GM19239 (cell line): ENCODE results near the gene SMAD2.

Experiments used
- DNase-seq: peaks from one replicate; pipeline ENCODE4 v3.0.0; 2011; ENCODE audit warnings: low spot score; ENCODE audit not compliant: insufficient read length
- FAIRE-seq: peaks from 2 replicates; lab custom pipeline; 2011; peaks lifted over from hg19 to GRCh38; lab: Jason Lieb, UNC

SMAD2 gene

GRCh38 chr18:47932603-47933002, 2.1 kb upstream of the SMAD2 start:
- FAIRE-seq (no peak), DNase-seq (no peak)

- FAIRE-seq = no peak
- DNase-seq = no peak
Observed at GRCh38 chr18:47932190-47932589, 1.7 kb upstream of the SMAD2 start.

- peak; percentile 4 for DNase-seq
- peak; percentile 68 for FAIRE-seq
Observed at GRCh38 chr18:47931718-47932103, 1.3 kb upstream of the SMAD2 start.

GRCh38 chr18:47930931-47931717, 665 bp upstream of the SMAD2 start:
- DNase-seq (peak; percentile 78), FAIRE-seq (peak; percentile 83)

- FAIRE-seq (peak; percentile 88), DNase-seq (no peak)
Observed at GRCh38 chr18:47929681-47930198, 719 bp downstream of the SMAD2 start.

GRCh38 chr18:47928466-47928865, 2.0 kb downstream of the SMAD2 start:
- peak; percentile 75 for FAIRE-seq
- DNase-seq = no peak

GRCh38 chr18:47926101-47926850, 4.2 kb downstream of the SMAD2 start:
- FAIRE-seq (peak; percentile 47), DNase-seq (no peak)

GRCh38 chr18:47919916-47920315, 10.5 kb downstream of the SMAD2 start:
- FAIRE-seq (no peak), DNase-seq (no peak)

GRCh38 chr18:47917923-47918610, 12.4 kb downstream of the SMAD2 start:
- FAIRE-seq (peak; percentile 88), DNase-seq (no peak)

GRCh38 chr18:47915930-47916329, 14.5 kb downstream of the SMAD2 start:
- FAIRE-seq (no peak), DNase-seq (no peak)

- DNase-seq (no peak), FAIRE-seq (no peak)
Observed at GRCh38 chr18:47915229-47915628, 15.2 kb downstream of the SMAD2 start.

- no peak for FAIRE-seq
- no peak for DNase-seq
Observed at GRCh38 chr18:47912794-47913585, 17.5 kb downstream of the SMAD2 start.

- no peak for FAIRE-seq
- DNase-seq = no peak
Observed at GRCh38 chr18:47912343-47912742, 18.1 kb downstream of the SMAD2 start.

- DNase-seq (no peak), FAIRE-seq (no peak)
Observed at GRCh38 chr18:47911877-47912276, 18.6 kb downstream of the SMAD2 start.

GRCh38 chr18:47909484-47909883, 21.0 kb downstream of the SMAD2 start:
- FAIRE-seq (no peak), DNase-seq (no peak)

- no peak for FAIRE-seq
Observed at GRCh38 chr18:47908592-47908991, 21.9 kb downstream of the SMAD2 start.

GRCh38 chr18:47906408-47906807, 24.1 kb downstream of the SMAD2 start:
- no peak for FAIRE-seq
- no peak for DNase-seq

More at GRCh38 chr18:47908592-47908991, 21.9 kb downstream of the SMAD2 start:
- no peak for DNase-seq

- FAIRE-seq (no peak), DNase-seq (no peak)
Observed at GRCh38 chr18:47903809-47904208, 26.6 kb downstream of the SMAD2 start.

- peak; percentile 86 for FAIRE-seq
- peak; percentile 3 for DNase-seq
Observed at GRCh38 chr18:47901624-47902362, 28.7 kb downstream of the SMAD2 start.
